ENCODE results near the gene NPC2. TPM values are rescaled to one million over a fixed set of nuclear protein-coding genes. Genes with fewer than 3 reads are reported as not detected.

NPC2 gene
- polyA plus RNA-seq, 1 donor from 2014 or later, result 46.8 TPM

- no peaks in the 10 kb centered on the region for H3K36me3 ChIP-seq (ENCODE audit: insufficient read depth, low read length)
- H4K20me1 ChIP-seq (ENCODE audit: insufficient read depth), result no peaks in the 10 kb centered on the region
- no peaks in the 10 kb centered on the region for H3K9me3 ChIP-seq (ENCODE audit: low read length)
- no peaks in the 10 kb centered on the region for H3K27me3 ChIP-seq (ENCODE audit: insufficient read depth, low read depth, low read length)
- H3K4me2 ChIP-seq (ENCODE audit: low read length), result no peak overlapping the region
- no peak overlapping the region for H3K9ac ChIP-seq (ENCODE audit: low read length)
- no peak overlapping the region for H3K27ac ChIP-seq (ENCODE audit: low read length)
- no peak overlapping the region for H2AFZ ChIP-seq (ENCODE audit: low read depth, low read length)
- no peak overlapping the region for H3K4me3 ChIP-seq (ENCODE audit: low read length)
- H3K9me2 ChIP-seq (ENCODE audit: insufficient read depth, low read length), result no peaks in the 10 kb centered on the region
- no peak for TF ChIP-seq CTCF (IDR thresholded peaks at IDR 0.05; ENCODE audit: poor library complexity, severe bottlenecking)
- no peak for TF ChIP-seq EZH2 (IDR thresholded peaks at IDR 0.05; ENCODE audit: borderline replicate concordance, insufficient read depth, low read length, poor library complexity, severe bottlenecking)
- no peak for TF ChIP-seq TAF1 (IDR thresholded peaks at IDR 0.05; ENCODE audit: low read depth)
- TF ChIP-seq SMC3 (conservative IDR thresholded peaks at IDR 0.05; ENCODE audit: poor library complexity), result no peak
- no peak for TF ChIP-seq EP300 (conservative IDR thresholded peaks at IDR 0.05; ENCODE audit: poor library complexity, severe bottlenecking)
- TF ChIP-seq REST (IDR thresholded peaks at IDR 0.05; ENCODE audit: borderline replicate concordance), result no peak
- no peak for TF ChIP-seq RAD21 (conservative IDR thresholded peaks at IDR 0.05)
- TF ChIP-seq MXI1 (conservative IDR thresholded peaks at IDR 0.05; ENCODE audit: poor library complexity, severe bottlenecking), result no peak
- TF ChIP-seq POLR2AphosphoS5 (IDR thresholded peaks at IDR 0.05), result no peak
- no peaks in the 10 kb centered on the region for H3F3A ChIP-seq (ENCODE audit: insufficient read depth, low read length, poor library complexity, severe bottlenecking)
- no peaks in the 10 kb centered on the region for H3K79me2 ChIP-seq (replicated peaks; ENCODE audit: insufficient read depth, low read length)
These were observed 14.0 kb upstream of the NPC2 start for GRCh38 chr14:74507085-74507484.

GRCh38 chr14:74506411-74506851, 13.3 kb upstream of the NPC2 start:
- no peak overlapping the region for H3K4me3 ChIP-seq (ENCODE audit: low read length)
- H3K9me2 ChIP-seq (ENCODE audit: insufficient read depth, low read length), result no peaks in the 10 kb centered on the region
- no peaks in the 10 kb centered on the region for H3K79me2 ChIP-seq (replicated peaks; ENCODE audit: insufficient read depth, low read length)
- H3K9ac ChIP-seq (ENCODE audit: low read length), result no peak overlapping the region
- TF ChIP-seq POLR2AphosphoS5 (IDR thresholded peaks at IDR 0.05), result no peak
- no peak for TF ChIP-seq RAD21 (conservative IDR thresholded peaks at IDR 0.05)
- no peak for TF ChIP-seq EZH2 (IDR thresholded peaks at IDR 0.05; ENCODE audit: borderline replicate concordance, insufficient read depth, low read length, poor library complexity, severe bottlenecking)
- no peak for TF ChIP-seq EP300 (conservative IDR thresholded peaks at IDR 0.05; ENCODE audit: poor library complexity, severe bottlenecking)
- TF ChIP-seq TAF1 (IDR thresholded peaks at IDR 0.05; ENCODE audit: low read depth), result no peak
- no peak for TF ChIP-seq MXI1 (conservative IDR thresholded peaks at IDR 0.05; ENCODE audit: poor library complexity, severe bottlenecking)
- no peaks in the 10 kb centered on the region for H3K36me3 ChIP-seq (ENCODE audit: insufficient read depth, low read length)
- H3K27me3 ChIP-seq (ENCODE audit: insufficient read depth, low read depth, low read length), result no peaks in the 10 kb centered on the region
- no peaks in the 10 kb centered on the region for H4K20me1 ChIP-seq (ENCODE audit: insufficient read depth)
- H3K27ac ChIP-seq (ENCODE audit: low read length), result no peak overlapping the region
- no peak overlapping the region for H3K4me2 ChIP-seq (ENCODE audit: low read length)
- H2AFZ ChIP-seq (ENCODE audit: low read depth, low read length), result no peak overlapping the region
- H3F3A ChIP-seq (ENCODE audit: insufficient read depth, low read length, poor library complexity, severe bottlenecking), result no peaks in the 10 kb centered on the region
- H3K9me3 ChIP-seq (ENCODE audit: low read length), result no peaks in the 10 kb centered on the region

Measured in neural cell (in vitro differentiated cells).